ENCODE measurements around the gene PRDM16. TPM values are rescaled to one million over a fixed set of nuclear protein-coding genes. Genes with fewer than 3 reads are reported as not detected.

Gene PRDM16
- total RNA-seq, 1 experiment from 2014 or later: not detected

DNA sequence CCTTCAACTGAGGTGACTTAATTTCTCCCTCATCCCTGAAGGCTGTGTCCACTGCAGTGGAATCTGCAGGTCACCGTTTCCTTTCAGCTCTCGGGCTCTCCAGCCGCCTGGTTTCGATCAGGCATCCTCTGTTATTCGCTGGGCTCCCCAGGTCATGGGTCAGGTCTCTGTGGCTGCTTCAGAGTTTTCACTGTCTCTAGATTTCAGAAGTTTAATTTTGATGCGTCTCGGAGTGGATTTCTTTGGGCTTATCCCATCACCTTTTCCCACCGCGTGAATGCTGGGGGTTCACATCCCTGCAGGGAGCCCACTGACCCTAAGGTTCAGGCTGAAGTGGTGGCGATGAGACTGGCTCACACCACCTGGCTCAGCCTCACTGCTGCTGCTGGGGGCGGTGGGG, 44.4 kb upstream of the PRDM16 start:
- Mint-ChIP-seq H3K9me3 (ENCODE audit: unreplicated experiment) (no peaks in the 10 kb centered on the region), H3K27me3 (ENCODE audit: insufficient read depth, unreplicated experiment) (no peaks in the 10 kb centered on the region), H3K4me3 (ENCODE audit: unreplicated experiment) (no peak overlapping the region), H3K36me3 (ENCODE audit: insufficient read depth, unreplicated experiment) (no peaks in the 10 kb centered on the region), H3K4me1 (ENCODE audit: insufficient read depth, unreplicated experiment) (no peaks in the 10 kb centered on the region), H3K27ac (ENCODE audit: low read depth, unreplicated experiment) (no peak overlapping the region)
- no TSS peak for BruUV-seq (replicated peaks)
- TF ChIP-seq, protein P1, sequence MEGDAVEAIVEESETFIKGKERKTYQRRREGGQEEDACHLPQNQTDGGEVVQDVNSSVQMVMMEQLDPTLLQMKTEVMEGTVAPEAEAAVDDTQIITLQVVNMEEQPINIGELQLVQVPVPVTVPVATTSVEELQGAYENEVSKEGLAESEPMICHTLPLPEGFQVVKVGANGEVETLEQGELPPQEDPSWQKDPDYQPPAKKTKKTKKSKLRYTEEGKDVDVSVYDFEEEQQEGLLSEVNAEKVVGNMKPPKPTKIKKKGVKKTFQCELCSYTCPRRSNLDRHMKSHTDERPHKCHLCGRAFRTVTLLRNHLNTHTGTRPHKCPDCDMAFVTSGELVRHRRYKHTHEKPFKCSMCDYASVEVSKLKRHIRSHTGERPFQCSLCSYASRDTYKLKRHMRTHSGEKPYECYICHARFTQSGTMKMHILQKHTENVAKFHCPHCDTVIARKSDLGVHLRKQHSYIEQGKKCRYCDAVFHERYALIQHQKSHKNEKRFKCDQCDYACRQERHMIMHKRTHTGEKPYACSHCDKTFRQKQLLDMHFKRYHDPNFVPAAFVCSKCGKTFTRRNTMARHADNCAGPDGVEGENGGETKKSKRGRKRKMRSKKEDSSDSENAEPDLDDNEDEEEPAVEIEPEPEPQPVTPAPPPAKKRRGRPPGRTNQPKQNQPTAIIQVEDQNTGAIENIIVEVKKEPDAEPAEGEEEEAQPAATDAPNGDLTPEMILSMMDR (IDR thresholded peaks at IDR 0.05; ENCODE audit: unreplicated experiment): no peak
- DNase-seq (ENCODE audit: unreplicated experiment): no peak
- intact Hi-C loops (cut with micrococcal nuclease): no loop called here
- ChIA-PET CTCF (interaction anchor here (0.6 kb wide), 1 partner anchor 961 kb away, joined by 4 read pairs; no protein-coding TSS in a partner anchor), POLR2A (no interaction called here)

DNA sequence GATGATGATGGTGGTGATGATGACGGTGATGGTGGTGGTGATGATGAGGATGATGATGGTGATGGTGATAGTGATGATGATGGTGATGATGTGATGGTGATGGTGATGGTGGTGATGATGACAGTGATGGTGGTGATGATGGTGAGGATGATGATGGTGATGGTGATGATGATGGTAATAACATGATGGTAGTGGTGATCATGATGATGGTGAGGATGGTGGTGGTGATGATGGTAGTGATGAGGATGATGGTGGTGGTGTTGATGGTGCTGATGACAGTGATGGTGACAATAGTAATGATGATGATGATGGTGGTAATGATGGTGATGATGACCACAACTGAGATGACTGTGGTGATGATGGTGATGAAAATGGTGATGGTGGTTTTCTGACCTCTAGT, 42.9 kb upstream of the PRDM16 start:
- Mint-ChIP-seq H3K4me1 (ENCODE audit: insufficient read depth, unreplicated experiment) (no peaks in the 10 kb centered on the region), H3K27ac (ENCODE audit: low read depth, unreplicated experiment) (no peak overlapping the region), H3K9me3 (ENCODE audit: unreplicated experiment) (no peaks in the 10 kb centered on the region), H3K4me3 (ENCODE audit: unreplicated experiment) (no peak overlapping the region), H3K27me3 (ENCODE audit: insufficient read depth, unreplicated experiment) (no peaks in the 10 kb centered on the region), H3K36me3 (ENCODE audit: insufficient read depth, unreplicated experiment) (no peaks in the 10 kb centered on the region)
- no TSS peak for BruUV-seq (replicated peaks)
- ChIA-PET POLR2A (no interaction called here), CTCF (no interaction called here)
- DNase-seq (ENCODE audit: unreplicated experiment): no peak
- TF ChIP-seq, protein P1 (IDR thresholded peaks at IDR 0.05; ENCODE audit: unreplicated experiment): no peak
- intact Hi-C loops (cut with micrococcal nuclease): no loop called here

DNA sequence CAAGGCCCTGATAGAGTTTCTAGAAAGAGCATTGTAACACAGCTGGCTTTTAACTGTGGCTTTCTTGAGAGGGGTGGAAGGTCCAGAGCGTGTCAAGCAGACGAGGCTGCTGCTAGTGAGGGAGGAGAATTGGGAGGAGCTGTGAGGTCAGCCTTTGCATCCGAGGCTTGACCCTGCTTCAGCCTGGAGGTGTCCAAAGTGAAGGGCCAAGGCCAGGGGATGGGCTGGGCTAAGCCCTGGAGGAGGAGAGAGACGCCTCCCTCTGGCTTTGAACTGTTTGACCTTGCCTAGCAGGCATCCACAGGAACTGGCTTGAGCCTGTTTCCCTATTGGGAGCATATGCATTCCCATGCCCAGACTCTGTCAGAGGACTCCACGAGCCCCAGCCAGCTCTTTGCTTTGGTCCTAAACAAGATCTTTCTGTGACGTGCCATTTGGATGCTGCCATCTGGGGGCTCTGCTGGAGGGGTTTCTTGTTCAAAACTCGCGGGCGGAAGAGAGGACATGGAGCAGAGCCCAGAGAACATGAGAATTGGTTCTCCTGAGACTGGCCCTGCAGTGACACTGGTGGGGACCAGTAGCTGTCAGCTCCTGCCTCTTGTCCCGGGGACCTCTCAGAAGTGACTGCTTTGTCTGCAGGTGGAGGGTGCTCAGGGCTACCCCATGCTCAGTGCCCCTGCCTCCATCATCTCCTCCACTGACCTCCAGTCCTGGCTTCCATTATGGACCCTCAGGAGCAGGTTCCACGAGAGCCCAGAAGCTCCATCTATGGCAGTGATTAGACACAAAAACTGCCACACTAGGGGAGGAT, 42.2 kb upstream of the PRDM16 start:
- Mint-ChIP-seq H3K36me3 (ENCODE audit: insufficient read depth, unreplicated experiment) (no peaks in the 10 kb centered on the region), H3K9me3 (ENCODE audit: unreplicated experiment) (no peaks in the 10 kb centered on the region), H3K27ac (ENCODE audit: low read depth, unreplicated experiment) (no peak overlapping the region), H3K4me1 (ENCODE audit: insufficient read depth, unreplicated experiment) (no peaks in the 10 kb centered on the region), H3K4me3 (ENCODE audit: unreplicated experiment) (no peak overlapping the region), H3K27me3 (ENCODE audit: insufficient read depth, unreplicated experiment) (no peaks in the 10 kb centered on the region)
- BruUV-seq (replicated peaks): no TSS peak
- intact Hi-C loops (cut with micrococcal nuclease): no loop called here
- ChIA-PET POLR2A (no interaction called here), CTCF (interaction anchor here (0.7 kb wide), 1 partner anchor 46 kb away, joined by 3 read pairs; no protein-coding TSS in a partner anchor)
- no peak for DNase-seq (ENCODE audit: unreplicated experiment)
- TF ChIP-seq, protein P1 (IDR thresholded peaks at IDR 0.05; ENCODE audit: unreplicated experiment): no peak

DNA sequence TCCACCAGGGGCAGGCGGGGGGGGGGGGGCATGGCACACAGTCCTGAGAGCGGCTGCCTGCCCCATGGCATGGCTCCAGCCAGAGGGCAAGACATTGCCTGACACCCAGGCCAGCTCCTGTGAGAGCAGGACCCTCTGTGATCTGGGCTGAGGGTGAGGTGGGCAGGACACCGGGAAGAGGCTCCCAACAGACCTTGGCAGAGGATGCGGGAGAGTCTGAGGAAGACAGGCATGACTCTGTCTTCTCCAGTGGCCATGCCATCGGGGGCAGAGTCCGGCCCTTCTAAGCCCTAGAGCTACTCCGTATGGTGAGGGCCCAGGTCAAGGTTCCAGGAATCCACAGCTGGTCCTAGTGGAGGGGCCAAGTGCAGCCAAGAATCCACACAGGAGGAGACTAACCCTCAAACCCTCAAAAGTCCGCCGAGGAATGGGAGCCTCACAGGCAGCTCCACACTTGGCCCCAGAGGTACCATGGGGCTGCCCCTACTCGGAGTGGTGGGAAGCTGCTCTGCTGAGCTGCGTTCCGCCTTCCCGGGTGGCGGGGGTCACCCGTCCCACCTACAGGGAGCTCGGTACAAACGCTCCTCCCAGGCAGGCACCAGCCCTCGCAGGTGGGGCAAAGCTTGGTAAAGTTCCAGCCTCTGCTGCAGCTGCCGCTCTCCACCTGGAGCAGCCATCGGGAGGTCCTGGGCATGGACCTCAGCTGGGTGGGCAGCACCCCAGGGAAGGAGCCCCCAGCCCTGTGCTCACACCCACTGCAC, 41.2 kb upstream of the PRDM16 start:
- intact Hi-C loops (cut with micrococcal nuclease): no loop called here
- Mint-ChIP-seq H3K4me1 (ENCODE audit: insufficient read depth, unreplicated experiment) (no peaks in the 10 kb centered on the region), H3K9me3 (ENCODE audit: unreplicated experiment) (no peaks in the 10 kb centered on the region), H3K4me3 (ENCODE audit: unreplicated experiment) (no peak overlapping the region), H3K27me3 (ENCODE audit: insufficient read depth, unreplicated experiment) (no peaks in the 10 kb centered on the region), H3K27ac (ENCODE audit: low read depth, unreplicated experiment) (no peak overlapping the region), H3K36me3 (ENCODE audit: insufficient read depth, unreplicated experiment) (no peaks in the 10 kb centered on the region)
- BruUV-seq (replicated peaks): no TSS peak
- DNase-seq (ENCODE audit: unreplicated experiment): no peak
- ChIA-PET POLR2A (no interaction called here), CTCF (no interaction called here)
- TF ChIP-seq, protein P1 (IDR thresholded peaks at IDR 0.05; ENCODE audit: unreplicated experiment): no peak

Data from MCF 10A (cell line).